NCI-H2107 (cell line): ENCODE data around the gene PCSK2.

Experiments used
- DNase-seq: peaks from one replicate; lab custom pipeline; 2025; lab: John Stamatoyannopoulos, UW

PCSK2 gene

DNA sequence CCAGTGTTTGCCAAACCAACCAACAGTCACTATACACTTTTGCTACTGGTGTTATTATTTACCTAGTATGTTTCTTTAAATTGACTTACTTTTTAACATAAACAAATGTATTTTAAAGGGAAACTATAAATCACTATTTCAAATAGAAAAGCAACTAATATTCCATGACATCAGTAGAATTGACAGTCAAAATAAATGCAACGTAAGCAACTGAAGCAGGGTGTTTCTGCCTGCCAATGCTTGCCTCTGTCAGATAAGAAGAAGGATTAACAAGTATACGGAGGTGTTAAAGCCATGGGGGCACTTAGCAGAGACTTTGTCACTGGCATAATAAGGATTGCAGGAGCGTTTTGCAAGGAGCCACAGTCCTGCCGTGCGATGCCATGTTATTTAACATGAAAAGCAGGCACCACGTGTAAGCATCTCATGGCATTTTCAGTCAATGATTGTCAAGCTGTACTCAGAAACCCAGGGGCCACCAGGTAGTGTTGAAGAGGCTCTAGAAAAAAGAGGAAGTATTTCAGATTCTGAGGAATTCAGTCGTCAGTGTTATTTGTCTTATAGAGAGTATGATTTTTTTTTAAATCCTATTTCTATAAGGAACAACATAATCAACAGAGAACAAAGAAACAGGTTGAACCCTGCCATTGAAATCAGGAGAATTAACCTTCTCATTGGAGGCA, 172.6 kb downstream of the PCSK2 start:
- DNase-seq, result no peak

DNA sequence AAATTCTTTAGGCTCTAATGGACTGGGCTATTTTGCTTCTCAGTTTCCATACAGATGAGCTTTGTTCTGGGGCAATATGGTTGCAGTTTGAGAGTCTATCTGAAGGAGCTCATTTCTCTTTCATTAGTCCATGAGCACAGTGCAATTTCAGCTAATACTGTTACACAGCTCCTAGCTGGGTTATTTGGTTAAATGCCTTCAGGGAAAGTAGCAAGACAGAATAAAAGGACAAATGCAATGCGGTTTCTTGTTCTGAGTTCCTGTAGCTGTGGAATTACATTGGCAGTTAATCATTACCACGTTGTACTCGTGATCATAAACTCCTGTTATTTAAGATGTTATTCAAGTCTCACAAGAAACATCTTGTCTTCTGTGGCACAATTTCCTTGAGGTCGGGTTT, 176.6 kb downstream of the PCSK2 start:
- DNase-seq, result no peak

DNA sequence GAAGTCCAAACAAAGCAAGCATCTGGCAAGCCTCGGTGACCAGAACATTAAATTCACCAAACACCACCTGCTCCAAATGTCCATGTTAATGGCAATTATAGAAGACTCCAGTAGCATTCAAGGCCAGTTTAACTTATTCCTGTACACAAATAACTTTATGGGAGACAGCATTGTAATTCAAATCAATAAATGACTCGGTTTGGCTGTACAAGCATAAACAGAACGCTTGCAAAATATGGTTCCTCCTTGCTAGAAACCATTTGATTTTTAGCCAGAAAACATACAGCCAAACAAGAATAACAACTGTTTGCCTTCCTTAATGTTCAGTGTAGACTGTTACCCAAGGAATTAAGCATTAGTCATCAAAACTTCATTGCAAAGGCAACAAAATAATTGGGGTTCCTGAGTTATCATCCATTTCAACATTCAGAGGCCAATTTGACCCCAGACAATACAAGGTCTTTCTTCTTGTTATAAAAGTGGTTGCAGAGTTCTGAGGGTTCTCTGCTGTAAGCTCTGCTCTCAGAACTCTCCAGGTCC, 179.3 kb downstream of the PCSK2 start:
- DNase-seq, result no peak

DNA sequence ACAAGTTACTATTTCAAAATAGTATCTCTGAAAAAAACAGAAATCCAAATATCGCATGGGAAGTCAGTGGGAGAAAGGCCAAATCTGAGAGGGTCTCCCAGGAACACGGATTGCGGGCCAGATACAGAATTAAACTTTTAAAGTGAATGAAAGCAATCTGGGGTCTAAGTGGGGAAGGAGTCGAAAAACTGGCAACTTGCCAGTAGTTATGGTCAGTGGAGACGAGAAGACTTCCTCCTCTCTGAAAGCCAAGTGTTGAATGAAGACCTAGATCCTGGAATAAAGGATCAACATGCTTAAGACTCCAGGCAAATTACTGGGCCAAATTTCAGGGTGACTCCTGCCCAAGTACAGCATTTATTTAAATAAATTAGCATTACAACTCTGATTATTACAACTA, 180.7 kb downstream of the PCSK2 start:
- DNase-seq, result no peak

DNA sequence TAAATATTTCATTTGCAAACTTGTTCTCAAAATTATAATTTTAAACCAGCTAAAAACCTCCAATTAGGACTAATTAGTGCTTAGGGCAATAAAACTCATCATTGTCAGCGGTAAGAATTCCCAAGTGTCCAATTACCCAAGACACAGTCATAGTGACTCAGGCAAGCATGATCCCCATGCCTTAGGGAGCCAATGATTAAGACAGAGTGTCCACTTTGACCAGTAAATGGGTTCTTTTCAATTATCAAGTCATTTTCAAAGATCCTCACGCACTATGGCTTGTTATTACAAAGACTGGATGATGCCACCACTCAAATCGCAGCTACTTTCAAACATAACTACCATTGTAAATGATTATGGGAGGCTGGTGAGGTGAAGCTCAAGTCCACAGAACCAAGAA, 190.4 kb downstream of the PCSK2 start:
- DNase-seq, result no peak

DNA sequence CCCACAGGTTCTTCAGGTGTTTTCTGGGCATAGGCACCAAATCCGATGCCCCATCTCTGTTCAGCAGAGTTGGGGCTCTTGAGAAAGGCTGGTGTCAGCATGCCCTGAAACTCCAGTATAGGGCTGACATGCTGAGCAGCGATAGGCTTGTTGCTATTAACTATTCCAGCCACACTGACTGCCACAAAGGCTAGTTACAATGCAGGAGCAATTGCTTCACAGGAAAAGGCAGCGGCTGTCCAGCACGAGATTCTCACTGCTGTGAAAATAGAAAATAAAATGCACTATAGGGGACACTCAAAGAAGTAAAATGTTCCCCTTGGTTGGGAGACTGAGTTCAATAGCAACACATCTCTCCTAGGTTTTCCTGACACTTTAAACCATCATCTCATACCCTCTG, 191.9 kb downstream of the PCSK2 start:
- DNase-seq, result no peak

DNA sequence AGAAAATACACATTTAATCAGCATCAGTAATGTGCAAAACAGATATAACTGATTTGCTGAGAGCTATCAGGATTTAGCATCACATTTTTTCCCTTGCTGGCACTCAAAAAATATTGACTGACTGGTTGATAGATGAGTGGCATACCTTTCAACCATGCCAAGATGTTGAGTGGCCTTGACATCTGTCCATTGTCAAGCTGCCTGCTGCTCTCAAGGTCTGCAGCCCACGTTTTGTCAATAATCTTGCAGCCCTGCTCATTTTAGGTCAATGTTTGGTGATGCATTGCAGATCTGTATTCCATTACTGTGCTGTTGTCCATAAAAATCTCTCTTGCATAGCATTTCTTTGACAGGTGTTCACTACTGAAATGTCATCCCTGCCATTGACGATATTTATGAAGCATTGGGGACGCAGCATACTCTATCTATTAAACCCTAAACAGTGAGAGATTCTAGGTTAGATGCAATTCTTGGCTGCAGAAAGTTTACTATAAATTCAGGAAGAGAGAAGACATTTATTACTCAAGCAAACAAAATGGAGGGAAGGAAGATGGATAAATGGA, 192.7 kb downstream of the PCSK2 start:
- DNase-seq, result no peak

DNA sequence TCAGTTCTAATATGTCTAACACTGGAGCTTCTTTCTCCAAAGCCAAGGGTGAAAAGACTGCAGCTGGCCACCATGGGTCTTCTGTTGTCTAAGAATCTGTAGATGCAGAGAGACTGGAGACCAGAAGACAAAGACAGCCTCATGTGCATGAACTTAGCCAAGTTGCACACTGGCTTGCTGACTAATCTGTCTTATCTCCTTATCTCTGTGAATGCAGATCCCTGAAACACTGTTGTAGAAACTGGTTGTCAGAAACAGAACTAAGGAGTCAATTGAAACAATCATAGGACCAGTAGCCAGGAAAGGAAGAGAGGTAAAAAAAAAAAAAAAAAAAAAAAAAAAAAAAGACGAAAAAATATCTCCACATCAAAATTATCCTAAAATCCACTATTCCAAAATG, 194.7 kb downstream of the PCSK2 start:
- DNase-seq, result no peak

DNA sequence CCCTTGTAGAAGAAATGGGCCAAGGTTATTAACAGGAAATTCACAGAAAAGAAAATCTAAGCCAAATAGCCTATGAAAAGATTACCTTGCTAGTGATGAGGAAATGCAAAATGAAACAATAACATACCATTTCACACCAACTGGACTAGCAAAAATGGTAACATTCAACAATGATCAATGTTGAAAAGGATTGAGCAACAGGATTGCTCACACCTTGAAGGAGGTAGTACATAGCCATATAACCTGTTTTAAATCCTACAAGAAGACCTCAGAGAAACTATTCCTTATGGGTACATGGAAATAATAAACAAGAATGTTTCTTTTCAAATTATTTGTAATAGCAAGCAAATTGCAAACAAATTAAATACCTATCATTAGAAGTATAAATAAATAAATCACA, 196.9 kb downstream of the PCSK2 start:
- no peak for DNase-seq

DNA sequence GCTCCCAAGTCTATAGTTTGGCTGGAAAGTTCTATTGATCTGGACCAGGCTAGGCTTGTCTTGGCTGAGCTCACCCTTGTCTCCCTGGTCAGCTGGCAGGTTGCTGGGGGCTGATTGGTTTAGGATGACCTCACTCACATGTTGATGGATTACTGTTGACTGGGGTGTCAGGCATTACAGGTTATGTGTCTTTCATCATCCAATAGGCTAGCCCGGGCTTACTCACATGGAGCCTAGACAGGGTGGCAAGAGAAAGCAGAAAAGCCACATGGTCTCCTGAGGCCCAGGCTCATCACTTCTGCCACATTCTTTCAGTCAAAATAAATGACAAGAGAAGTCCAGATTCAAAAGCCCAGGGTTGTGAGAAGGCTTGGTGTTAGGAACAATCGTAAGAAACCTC, 200.8 kb downstream of the PCSK2 start:
- DNase-seq, result no peak

DNA sequence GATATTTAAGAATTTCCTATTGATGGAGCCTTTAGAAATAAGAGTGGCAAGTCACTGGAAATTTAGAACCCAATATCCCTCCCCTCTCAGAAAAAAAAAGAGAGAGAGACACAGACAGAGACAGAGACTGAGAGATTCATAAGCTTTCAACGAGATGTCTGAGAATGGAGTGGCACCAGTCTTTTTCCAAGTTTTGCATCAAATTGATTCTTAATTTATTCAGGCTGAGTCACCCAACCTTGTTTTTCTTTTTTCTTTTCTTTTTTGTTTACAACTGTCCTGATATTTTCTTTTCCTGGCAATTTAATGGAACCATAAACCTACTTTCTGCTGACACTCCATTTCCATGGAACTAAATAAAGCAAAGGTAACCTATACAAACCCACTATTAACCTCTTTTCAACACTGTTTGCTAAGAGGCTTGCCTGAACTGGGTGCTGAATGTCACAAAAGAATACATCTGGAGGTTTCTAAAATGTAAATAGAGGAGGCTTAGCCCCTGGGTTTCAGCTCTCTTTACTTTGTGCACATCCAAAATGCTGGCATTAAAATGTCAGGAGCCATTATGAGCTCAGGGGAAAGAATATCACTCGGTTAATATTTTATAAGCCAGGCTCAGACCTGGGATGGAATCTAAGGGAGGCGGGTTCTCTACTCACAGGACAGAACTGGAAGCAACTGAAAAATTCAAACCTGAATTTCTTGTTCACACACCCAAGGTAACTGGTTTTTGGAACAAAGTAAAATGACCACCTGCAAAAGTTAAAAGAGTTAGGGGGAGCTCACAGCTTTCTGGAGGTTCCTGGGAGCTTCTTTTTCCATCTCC, 203.5 kb downstream of the PCSK2 start:
- no peak for DNase-seq

DNA sequence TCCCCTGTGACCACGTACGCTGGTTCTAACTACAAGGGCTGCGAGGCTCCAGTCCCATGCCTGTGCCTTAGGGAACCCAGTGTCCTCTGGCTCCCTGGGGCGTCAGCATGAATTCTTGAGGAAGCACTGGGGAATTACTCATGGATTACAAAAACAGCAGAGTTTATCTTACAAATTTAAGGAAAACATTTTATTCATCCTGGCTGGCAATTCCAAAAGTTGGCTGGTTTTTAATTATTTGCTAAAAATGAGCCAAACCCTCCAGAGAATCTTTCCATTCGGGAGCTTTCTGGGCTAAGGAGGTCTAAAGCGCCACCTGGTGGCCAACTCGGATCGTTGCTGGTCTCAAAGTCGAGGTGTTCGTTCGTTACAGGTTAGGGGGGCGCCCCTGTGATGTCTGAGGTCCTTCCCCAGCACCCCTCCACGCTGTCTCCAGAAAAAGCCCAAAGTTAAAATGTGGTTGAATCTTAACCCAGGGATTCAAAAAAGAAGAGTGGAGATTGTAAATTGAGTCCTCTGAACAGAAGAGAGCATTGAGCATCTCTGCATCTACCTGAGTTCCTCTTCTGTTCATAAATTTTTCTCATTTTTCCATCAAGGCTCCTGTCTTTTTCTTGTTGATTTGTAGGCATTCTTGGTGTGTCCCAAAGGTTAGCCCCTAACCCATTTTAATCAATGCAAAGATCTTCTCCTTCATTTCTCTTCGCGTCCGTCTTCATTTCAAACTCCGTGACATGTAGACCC, 205.0 kb downstream of the PCSK2 start:
- peak; percentile 15 for DNase-seq

DNA sequence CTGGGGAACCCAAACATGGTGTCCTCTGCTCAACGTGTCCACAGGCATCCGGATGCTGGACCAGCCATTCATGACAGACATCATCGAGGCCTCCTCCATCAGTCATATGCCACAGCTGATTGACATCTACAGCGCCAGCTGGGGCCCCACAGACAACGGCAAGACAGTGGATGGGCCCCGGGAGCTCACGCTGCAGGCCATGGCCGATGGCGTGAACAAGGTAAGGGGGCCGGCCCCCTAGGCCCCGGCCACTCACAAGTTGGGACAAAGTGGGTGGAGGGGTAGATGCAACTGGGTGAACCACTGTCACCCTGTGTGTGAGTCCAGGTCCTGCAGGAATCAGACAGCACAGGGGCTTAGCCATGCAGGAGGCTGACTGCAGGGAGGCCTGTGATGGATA, 209.8 kb downstream of the PCSK2 start:
- DNase-seq, result no peak

DNA sequence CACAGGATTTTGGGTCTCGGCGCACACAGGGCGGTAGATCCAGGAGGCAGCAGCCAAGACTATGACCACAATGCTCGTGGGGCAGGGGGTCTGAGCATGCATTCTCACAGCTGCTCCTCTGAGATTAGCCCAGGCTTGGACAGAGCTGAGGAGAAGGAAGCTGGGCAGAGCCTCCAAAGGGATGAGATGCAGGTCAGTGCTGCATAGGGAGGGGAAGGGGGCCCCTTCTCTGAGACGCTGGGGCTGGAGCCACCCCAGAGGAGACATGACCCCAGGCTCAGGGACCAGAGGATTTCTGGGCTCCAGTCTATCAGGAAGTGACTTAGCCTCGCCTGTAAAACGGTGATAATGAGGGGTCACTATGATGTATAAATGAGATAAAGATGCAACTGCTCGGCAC, 210.4 kb downstream of the PCSK2 start:
- no peak for DNase-seq

DNA sequence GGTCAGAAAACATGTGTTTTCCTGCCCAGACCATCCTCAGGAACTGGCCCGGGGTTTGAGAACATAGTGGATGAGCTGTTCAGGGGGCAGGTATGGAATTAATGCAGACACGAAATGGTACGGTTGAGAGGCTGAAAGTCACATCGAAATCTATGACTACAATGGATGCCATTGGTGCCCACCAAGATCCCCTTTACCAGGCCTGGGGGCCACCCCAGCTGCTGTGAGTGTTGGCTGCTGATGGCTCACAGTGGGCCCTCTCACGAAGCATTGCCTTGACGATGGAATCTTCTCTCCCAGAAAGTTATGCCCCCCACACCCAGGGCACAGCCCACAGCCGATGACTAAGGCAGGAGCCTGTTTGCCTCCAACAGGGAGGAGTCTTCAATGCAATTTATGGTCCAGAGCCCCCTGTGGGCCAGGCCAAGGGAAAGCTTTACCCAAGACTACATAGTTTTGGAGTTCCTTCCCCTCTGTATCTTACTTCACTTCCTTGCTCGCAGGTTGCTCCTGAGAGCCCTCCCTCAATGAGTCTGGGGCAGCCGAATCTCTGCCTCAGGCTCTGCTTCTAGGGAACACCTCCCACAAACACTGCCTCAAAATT, 211.7 kb downstream of the PCSK2 start:
- DNase-seq, result no peak

DNA sequence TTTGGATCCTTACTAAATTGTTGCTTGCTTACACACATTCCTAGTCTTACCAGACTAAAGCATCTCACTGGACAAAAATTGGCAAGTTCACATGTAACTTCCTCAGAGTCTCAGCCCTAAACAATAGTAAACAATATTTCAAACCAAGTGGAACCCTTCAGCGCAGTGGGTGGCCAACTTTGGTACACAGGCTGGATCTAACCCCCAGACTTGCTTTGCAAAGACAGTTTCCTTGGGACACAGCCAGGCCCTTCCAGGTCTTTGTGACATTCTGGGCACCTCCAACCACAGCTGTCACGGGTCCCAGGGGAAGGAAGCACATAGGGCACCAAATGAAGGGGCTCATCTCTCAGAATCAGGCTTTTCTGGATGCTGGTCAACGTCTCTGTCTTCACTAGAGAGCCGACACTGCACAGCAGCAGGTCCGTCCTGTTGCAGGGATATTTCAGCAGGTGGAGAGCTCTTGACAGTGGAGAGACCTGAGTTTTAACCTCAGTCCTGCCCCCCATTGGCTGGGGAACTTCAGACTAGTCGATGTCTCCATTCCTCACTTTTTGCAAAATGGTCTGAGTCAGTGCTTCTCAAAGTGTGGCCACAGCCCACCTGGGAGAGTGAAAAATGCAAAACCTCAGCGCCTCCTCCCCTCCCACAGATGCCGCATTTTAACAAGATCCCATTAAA, 212.9 kb downstream of the PCSK2 start:
- no peak for DNase-seq

DNA sequence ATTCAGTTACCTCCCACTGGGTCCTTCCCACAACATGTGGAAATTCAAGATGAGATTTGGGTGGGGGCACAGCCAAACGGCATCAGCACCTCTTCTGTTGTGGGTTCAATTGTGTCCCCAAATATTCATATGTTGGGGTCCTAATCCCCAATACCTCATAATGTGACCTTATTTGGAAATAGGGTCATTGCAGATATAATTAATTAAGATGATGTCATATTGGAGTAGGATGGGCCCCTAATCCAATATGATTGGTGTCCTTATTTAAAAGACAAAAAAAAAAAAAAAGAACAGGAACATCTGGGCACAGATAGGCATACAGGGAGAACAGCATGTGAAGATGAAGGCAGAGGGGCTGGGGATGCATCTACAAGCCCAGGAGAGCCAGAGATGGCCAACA, 214.9 kb downstream of the PCSK2 start:
- DNase-seq, result no peak

DNA sequence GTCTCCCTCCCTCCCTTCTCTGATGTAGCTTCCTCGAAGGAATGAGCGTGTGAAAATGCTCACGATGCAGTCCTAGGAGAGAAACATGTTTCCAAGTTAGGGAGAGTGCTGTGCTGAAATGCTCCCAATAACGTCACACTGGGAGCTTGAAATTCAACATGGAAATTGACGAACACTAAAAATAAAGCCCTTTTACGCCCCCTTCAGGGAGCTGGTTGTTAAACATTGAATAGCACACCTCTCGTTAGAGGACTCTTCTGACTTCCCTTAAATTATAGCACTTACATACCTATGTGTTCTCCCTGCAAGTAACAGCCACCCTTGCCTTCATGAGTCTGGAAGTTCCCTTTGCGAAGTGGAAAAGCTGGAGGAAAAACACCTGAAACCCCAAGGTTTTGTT, 215.7 kb downstream of the PCSK2 start:
- DNase-seq, result no peak

DNA sequence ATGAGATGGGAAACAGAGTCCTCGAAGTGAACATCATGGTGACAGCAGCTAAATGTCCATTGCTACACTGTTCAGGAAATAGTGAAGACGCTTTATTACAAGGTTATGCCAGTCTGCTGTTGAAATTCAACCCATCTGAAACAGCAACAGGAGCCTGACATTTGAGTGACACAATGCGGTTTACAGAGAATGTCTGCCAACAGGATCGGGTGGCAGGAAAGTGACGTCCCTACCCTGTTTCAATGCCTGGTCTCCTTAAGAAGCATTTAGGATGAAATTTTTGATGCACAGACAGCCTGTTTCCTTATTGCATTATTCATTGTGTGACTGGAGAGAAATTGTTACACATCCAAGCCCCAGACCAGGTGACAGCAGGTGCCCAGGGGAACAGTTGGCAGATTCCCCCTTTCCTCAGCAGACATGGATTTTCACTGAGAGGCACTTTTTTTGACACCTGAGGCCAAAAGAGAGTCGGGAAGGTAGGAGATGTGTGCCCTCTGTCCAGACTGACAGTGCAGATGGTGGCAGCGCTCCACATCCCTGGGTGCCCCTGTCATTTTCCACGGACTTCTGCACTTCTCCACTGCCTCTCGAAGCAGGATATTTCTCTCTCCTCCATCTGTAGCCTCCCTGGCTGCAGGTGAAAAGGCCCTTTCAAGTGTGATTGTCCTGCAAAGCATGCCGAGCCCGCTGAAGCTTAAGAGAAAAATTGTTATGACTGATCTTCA, 216.5 kb downstream of the PCSK2 start:
- DNase-seq, result peak; percentile 5

DNA sequence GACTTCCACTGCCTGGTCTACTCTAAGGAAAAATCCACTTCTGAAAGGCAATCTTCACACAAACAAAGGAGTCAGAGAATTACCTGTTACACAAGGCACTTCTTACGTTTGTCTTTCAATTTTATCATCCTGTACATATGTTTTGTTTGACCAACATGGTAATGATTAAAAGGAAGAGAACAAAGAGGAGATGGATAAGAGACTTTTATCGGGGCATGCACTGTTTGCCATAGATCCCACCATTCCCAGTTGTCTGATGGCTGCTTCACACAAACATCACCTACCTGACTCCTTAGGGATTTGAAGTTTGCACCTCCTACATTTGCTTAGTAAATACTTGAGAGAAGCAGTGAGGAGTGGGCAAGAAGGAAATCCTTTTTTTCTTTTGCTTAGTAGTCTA, 217.3 kb downstream of the PCSK2 start:
- no peak for DNase-seq

DNA sequence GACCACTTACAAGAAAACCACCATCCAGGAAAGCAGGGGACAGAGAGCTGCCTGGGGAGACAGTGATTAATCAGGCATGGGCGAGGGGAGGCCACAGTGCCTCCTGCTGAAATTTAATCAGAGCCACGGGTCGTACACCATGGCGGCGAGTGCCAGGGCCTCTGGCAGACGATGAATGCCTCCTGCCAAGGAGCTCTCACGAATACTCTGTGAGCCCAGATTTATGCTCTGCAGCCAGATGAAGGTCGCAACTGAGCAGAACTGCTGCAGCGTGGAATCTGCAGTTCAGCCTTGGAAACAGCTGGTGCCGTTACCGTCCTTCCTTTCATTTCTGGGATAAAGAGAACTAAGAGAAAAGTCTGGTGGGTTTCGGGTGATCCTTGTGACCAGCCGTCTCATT, 218.7 kb downstream of the PCSK2 start:
- DNase-seq, result no peak
